Peyer's patch (tissue), 4 donors: Measurements from ENCODE around the gene PDGFD.

Experiments
- CTCF ChIP-seq, 6 experiments: fragments of 450-650 bp in 4 of 6; fragments of 200-600 bp in 2 of 6; sonication (generic) in 1 of 6; IDR thresholded peaks; one replicate each; pipeline ENCODE4 v1.5.1; 2017 to 2019; ENCODE audit warnings: antibody characterized with exemption in 6 of 6, mild to moderate bottlenecking in 3 of 6, moderate library complexity in 1 of 6
- POLR2A ChIP-seq, 2 donors: fragments of 450-650 bp; IDR thresholded peaks; one replicate each; pipeline ENCODE4 v1.5.1; 2017; ENCODE audit warnings: antibody characterized with exemption in 2 of 2, mild to moderate bottlenecking in 2 of 2, moderate library complexity in 2 of 2

DNA sequence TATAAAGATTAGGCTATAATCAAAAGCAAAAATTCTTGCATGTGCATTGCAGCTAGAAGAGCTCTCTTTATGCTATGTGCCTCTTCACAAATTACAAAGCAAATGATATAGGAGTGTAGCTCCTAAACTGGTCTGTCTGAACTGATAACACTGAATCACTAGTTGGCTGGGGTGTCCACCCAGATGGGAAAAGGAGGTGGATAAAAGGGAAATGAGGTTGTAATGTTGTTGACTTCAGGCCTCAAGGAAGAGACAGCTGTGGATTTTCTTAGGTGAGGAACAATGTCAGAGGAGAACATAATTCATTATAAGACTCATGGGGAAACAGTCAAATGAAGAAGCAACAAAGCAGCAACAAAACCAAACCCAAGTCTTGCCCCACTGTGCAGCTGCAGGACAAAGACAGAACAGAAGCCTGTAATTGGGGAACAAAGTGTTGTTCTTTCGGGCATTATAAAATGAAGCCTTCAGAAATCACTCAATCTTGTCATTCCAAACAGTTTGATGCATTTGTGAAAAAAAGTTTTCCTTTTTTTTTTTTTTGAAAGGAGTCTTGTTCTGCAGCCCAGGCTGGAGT, 257.6 kb downstream of the PDGFD start:
- no peak for TF ChIP-seq CTCF (IDR thresholded peaks at IDR 0.05)
- TF ChIP-seq POLR2A (IDR thresholded peaks at IDR 0.05) = no peak
